IMR-90 (cell line): ENCODE data around the gene SCFD2. TPM values are rescaled to one million over a fixed set of nuclear protein-coding genes. Genes with fewer than 3 reads are reported as not detected.

Experiments
- ATAC-seq: fragments of 200-7000 bp; cut with Tn5 transposase; 2 replicates; pipeline ENCODE4 v1.9.1; 2020; ENCODE audit warnings: low read depth, mild to moderate bottlenecking, moderate library complexity
- BruUV-seq: library from RNA; stranded (reverse); fragments of 400-500 nt; replicated peaks from 2 replicates; lab custom pipeline; 2021; lab: Mats Ljungman, UMichigan
- CTCF ChIA-PET: fragments of 300-600 bp; formaldehyde crosslinking; extraction: SDS; loops from one replicate; lab custom pipeline; 2021; ENCODE audit warnings: antibody characterized with exemption; lab: Yijun Ruan, JAX
- POLR2A ChIA-PET: fragments of 300-600 bp; sonication (Branson Sonifier 250); formaldehyde crosslinking; loops from one replicate; lab custom pipeline; 2022; ENCODE audit warnings: antibody characterized with exemption; ENCODE audit not compliant: unreplicated experiment; lab: Charles Lee
- DNase-seq: peaks from one replicate; pipeline ENCODE4 v3.0.0; 2013
- H2AFZ ChIP-seq: replicated peaks from 2 replicates; pipeline ENCODE3; 2013; ENCODE audit warnings: low read length, mild to moderate bottlenecking; ENCODE audit not compliant: poor library complexity
- H2AK5ac ChIP-seq: 2 replicates; pipeline ENCODE4 v1.6.1; 2013; ENCODE audit warnings: low read depth, low read length, inconsistent platforms
- H2AK9ac ChIP-seq: replicated peaks from 2 replicates; pipeline ENCODE3; 2013; ENCODE audit warnings: mild to moderate bottlenecking, low read depth, low read length, moderate library complexity; ENCODE audit not compliant: poor library complexity
- H2BK120ac ChIP-seq: 2 replicates; pipeline ENCODE4 v1.6.1; 2013; ENCODE audit warnings: low read depth, low read length, inconsistent platforms
- H2BK15ac ChIP-seq: 3 replicates; pipeline ENCODE4 v1.6.1; 2013; ENCODE audit warnings: low read depth, low read length, inconsistent platforms
- H2BK20ac ChIP-seq: 2 replicates; pipeline ENCODE4 v1.6.1; 2013; ENCODE audit warnings: low read depth, mild to moderate bottlenecking, inconsistent platforms, low read length, moderate library complexity
- H2BK5ac ChIP-seq: 2 replicates; pipeline ENCODE4 v1.6.1; 2013; ENCODE audit warnings: mild to moderate bottlenecking, low read depth, low read length, inconsistent platforms; ENCODE audit not compliant: poor library complexity, severe bottlenecking
- H3K14ac ChIP-seq: replicated peaks from 2 replicates; pipeline ENCODE4 v1.6.1; 2013; ENCODE audit warnings: low read depth, low read length, inconsistent platforms
- H3K18ac ChIP-seq: 2 replicates; pipeline ENCODE4 v1.6.1; 2013; ENCODE audit warnings: low read depth, low read length, control low read depth
- H3K23ac ChIP-seq: 2 replicates; pipeline ENCODE4 v1.6.1; 2013; ENCODE audit warnings: low read depth, low read length, inconsistent platforms
- H3K27ac ChIP-seq: 2 replicates; pipeline ENCODE4 v1.5.1; 2013; ENCODE audit warnings: mild to moderate bottlenecking, control low read depth, low read length; ENCODE audit not compliant: insufficient read depth
- H3K27me3 ChIP-seq: 2 replicates; pipeline ENCODE4 v1.6.1; 2013; ENCODE audit warnings: low read length; ENCODE audit not compliant: control insufficient read depth, insufficient read depth
- H3K36me3 ChIP-seq: 2 replicates; pipeline ENCODE4 v1.6.1; 2013; ENCODE audit warnings: low read length, mixed read lengths; ENCODE audit not compliant: control insufficient read depth, insufficient read depth
- H3K4ac ChIP-seq: 2 replicates; pipeline ENCODE4 v1.6.1; 2013; ENCODE audit warnings: low read depth, low read length, inconsistent platforms
- H3K4me1 ChIP-seq: 2 replicates; pipeline ENCODE4 v1.6.1; 2013; ENCODE audit warnings: low read length, mixed read lengths; ENCODE audit not compliant: control insufficient read depth, insufficient read depth
- H3K4me2 ChIP-seq: 2 replicates; pipeline ENCODE4 v1.6.1; 2013; ENCODE audit warnings: low read depth, mild to moderate bottlenecking, control low read depth, low read length, moderate library complexity
- H3K4me3 ChIP-seq: 2 replicates; pipeline ENCODE4 v1.5.1; 2013; ENCODE audit warnings: low read depth, mild to moderate bottlenecking, control low read depth, low read length, moderate library complexity; ENCODE audit not compliant: insufficient read depth
- H3K56ac ChIP-seq: 2 replicates; pipeline ENCODE4 v1.6.1; 2013; ENCODE audit warnings: low read length, inconsistent platforms; ENCODE audit not compliant: insufficient read depth; ENCODE audit errors: extremely low read depth
- H3K79me1 ChIP-seq, 2 experiments: 2 replicates each; pipeline ENCODE4 v1.6.1; 2013; ENCODE audit warnings: low read length in 2 of 2, inconsistent platforms in 1 of 2, low read depth in 1 of 2
- H3K9ac ChIP-seq: 2 replicates; pipeline ENCODE4 v1.6.1; 2013; ENCODE audit warnings: low read depth, low read length, control low read depth
- H3K9me1 ChIP-seq: 2 replicates; pipeline ENCODE4 v1.6.1; 2013; ENCODE audit warnings: low read length, inconsistent platforms; ENCODE audit not compliant: insufficient read depth
- H3K9me3 ChIP-seq: 2 replicates; pipeline ENCODE4 v1.6.1; 2013; ENCODE audit warnings: low read length; ENCODE audit not compliant: control insufficient read depth, insufficient read depth
- H4K20me1 ChIP-seq: 2 replicates; pipeline ENCODE4 v1.6.1; 2013; ENCODE audit warnings: low read length, inconsistent platforms; ENCODE audit not compliant: insufficient read depth
- H4K5ac ChIP-seq: 2 replicates; pipeline ENCODE4 v1.6.1; 2013; ENCODE audit warnings: mild to moderate bottlenecking, low read depth, low read length, control low read depth
- H4K8ac ChIP-seq, 2 experiments: 2 replicates each; pipeline ENCODE4 v1.6.1; 2013; ENCODE audit warnings: low read depth in 2 of 2, low read length in 2 of 2, control low read depth in 1 of 2, inconsistent platforms in 1 of 2
- H4K91ac ChIP-seq: 2 replicates; pipeline ENCODE4 v1.6.1; 2013; ENCODE audit warnings: low read depth, low read length, inconsistent platforms; ENCODE audit not compliant: insufficient read depth
- FOS ChIP-seq: fragments of 150-350 bp; IDR thresholded peaks from 2 replicates; pipeline ENCODE4 v1.6.1; 2016; ENCODE audit warnings: low read depth, low read length
- WGBS, 2 experiments: methylation state at CpG; one replicate each; pipeline versions ENCODE4 v1.1.5 to v1.1.7; 2013; ENCODE audit warnings: missing lambda C conversion rate in 2 of 2; ENCODE audit not compliant: insufficient read length in 1 of 2; ENCODE audit errors: extremely low coverage in 2 of 2; 5-methylcytosine and 5-hydroxymethylcytosine counted together
- dilution Hi-C: fragments of 300-500 bp; cut with HindIII; formaldehyde crosslinking; loops from one replicate; pipeline ENCODE4 v1.14.3; 2018; ENCODE audit warnings: low sequenced_read_pairs; ENCODE audit not compliant: unreplicated experiment
- in situ Hi-C: fragments of 300-500 bp; cut with MboI; formaldehyde crosslinking; loops from 3 replicates; pipeline ENCODE4 v1.14.3; 2019; ENCODE audit warnings: low sequenced_read_pairs, inconsistent platforms, mixed read lengths
- intact Hi-C: fragments of 100-400 bp; cut with micrococcal nuclease; formaldehyde crosslinking; loops from 2 replicates; pipeline ENCODE4 v1.10.0; 2022
- polyA plus RNA-seq, 3 experiments: library from polyadenylated mRNA; depleted of rRNA; stranded (reverse); fragments of >200 nt; gene quantifications; 2 replicates each; pipeline ENCODE4 v1.2.3, GENCODE V29; 2012; ENCODE audit warnings: low replicate concordance in 1 of 3
- total RNA-seq: library from RNA; depleted of rRNA; stranded (reverse); fragments of >200 nt; gene quantifications from 2 replicates; pipeline ENCODE4 v1.2.3, GENCODE V29; 2012
- TF ChIP-seq, protein P1 (sequence below): conservative IDR thresholded peaks from 2 replicates; pipeline ENCODE4 v1.5.1; 2012; ENCODE audit warnings: mild to moderate bottlenecking, low read depth, low read length, improper control_type of control experiment

SCFD2 gene
- total and polyA plus RNA-seq, 2 of the 4 experiments (the other 2 are of a cell fraction) = 18.9 to 62.4 TPM

- no peak overlapping the region for H3K14ac ChIP-seq
- no peak overlapping the region for H2AK5ac ChIP-seq
- no peak overlapping the region for H4K5ac ChIP-seq
- no peak overlapping the region for H2BK15ac ChIP-seq
- no peaks in the 10 kb centered on the region for H3K9me3 ChIP-seq
- no peaks in the 10 kb centered on the region; the same call in 1 of the 2 replicates for H3K36me3 ChIP-seq
- peak; percentile 40 for DNase-seq
- H3K4me3 ChIP-seq = no peak overlapping the region
- ChIA-PET CTCF (interaction anchor here (0.7 to 1.1 kb wide), 6 partner anchors 18 to 200 kb away, joined by 3 to 6 read pairs (median 3); no protein-coding TSS in a partner anchor), POLR2A (no interaction called here)
- no peak overlapping the region for H2AFZ ChIP-seq
- no peaks in the 10 kb centered on the region for H3K79me1 ChIP-seq
- H3K4me2 ChIP-seq = no peak overlapping the region
- no peak overlapping the region for H2BK120ac ChIP-seq
- H3K9me1 ChIP-seq = peaks cover 5% of the 10 kb centered on the region
- no TSS peak for BruUV-seq
- no CpG with 5 or more reads among the region's 2 CpGs for WGBS, 2 experiments
- no peak for ATAC-seq
- intact Hi-C loops = loop anchor here (5.0 kb wide), 2 partner anchors 45 to 190 kb away; no protein-coding TSS in a partner anchor
- dilution Hi-C loops = no loop called here
- no peak overlapping the region for H2BK5ac ChIP-seq
- H2AK9ac ChIP-seq = no peak overlapping the region
- H3K4ac ChIP-seq = no peak overlapping the region
- no peaks in the 10 kb centered on the region; the same call in 1 of the 2 replicates for H4K20me1 ChIP-seq
- H3K4me1 ChIP-seq = peaks cover 17% of the 10 kb centered on the region
- H4K8ac ChIP-seq = no peak overlapping the region
- no peak overlapping the region for H3K27ac ChIP-seq
- peak overlapping the region; percentile 11; the same call in 1 of the 2 replicates for H3K23ac ChIP-seq
- no peak overlapping the region for H3K9ac ChIP-seq
- H4K91ac ChIP-seq = no peak overlapping the region
- no peak overlapping the region for H3K18ac ChIP-seq
- TF ChIP-seq FOS = 0 out of 2 replicates have a peak, but pooled peaks have one; percentile 19
- TF ChIP-seq, protein P1, sequence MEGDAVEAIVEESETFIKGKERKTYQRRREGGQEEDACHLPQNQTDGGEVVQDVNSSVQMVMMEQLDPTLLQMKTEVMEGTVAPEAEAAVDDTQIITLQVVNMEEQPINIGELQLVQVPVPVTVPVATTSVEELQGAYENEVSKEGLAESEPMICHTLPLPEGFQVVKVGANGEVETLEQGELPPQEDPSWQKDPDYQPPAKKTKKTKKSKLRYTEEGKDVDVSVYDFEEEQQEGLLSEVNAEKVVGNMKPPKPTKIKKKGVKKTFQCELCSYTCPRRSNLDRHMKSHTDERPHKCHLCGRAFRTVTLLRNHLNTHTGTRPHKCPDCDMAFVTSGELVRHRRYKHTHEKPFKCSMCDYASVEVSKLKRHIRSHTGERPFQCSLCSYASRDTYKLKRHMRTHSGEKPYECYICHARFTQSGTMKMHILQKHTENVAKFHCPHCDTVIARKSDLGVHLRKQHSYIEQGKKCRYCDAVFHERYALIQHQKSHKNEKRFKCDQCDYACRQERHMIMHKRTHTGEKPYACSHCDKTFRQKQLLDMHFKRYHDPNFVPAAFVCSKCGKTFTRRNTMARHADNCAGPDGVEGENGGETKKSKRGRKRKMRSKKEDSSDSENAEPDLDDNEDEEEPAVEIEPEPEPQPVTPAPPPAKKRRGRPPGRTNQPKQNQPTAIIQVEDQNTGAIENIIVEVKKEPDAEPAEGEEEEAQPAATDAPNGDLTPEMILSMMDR = no peak
- in situ Hi-C loops = no loop called here
- no peak overlapping the region for H2BK20ac ChIP-seq
- no peak overlapping the region for H3K56ac ChIP-seq
- H3K27me3 ChIP-seq = no peaks in the 10 kb centered on the region
Observed at GRCh38 chr4:52912608-52913007, 453.3 kb downstream of the SCFD2 start.
